WTC11 (cell line): ENCODE data around the gene C17orf78. TPM values are rescaled to one million over a fixed set of nuclear protein-coding genes. Genes with fewer than 3 reads are reported as not detected.

Experiments
- ATAC-seq: fragments of 200-7000 bp; cut with Tn5 transposase; 2 replicates; pipeline ENCODE4 v1.10.0; 2021; ENCODE audit warnings: mild to moderate bottlenecking, moderate library complexity
- CTCF ChIA-PET: fragments of 300-600 bp; sonication (Branson Sonifier 250); formaldehyde crosslinking; loops from one replicate; lab custom pipeline; 2021; ENCODE audit warnings: antibody characterized with exemption; lab: Charles Lee
- POLR2A ChIA-PET: fragments of 350-600 bp; sonication (Branson Sonifier 250); formaldehyde crosslinking; loops from one replicate; lab custom pipeline; 2021; ENCODE audit warnings: antibody characterized with exemption; lab: Charles Lee
- DNase-seq: peaks from one replicate; pipeline ENCODE4 v3.0.0; 2021; ENCODE audit warnings: low spot score
- H3K27ac Mint-ChIP-seq: 2 replicates; pipeline ENCODE4 v1.8.0; 2021; ENCODE audit warnings: mixed read lengths
- H3K27me3 Mint-ChIP-seq: 2 replicates; pipeline ENCODE4 v1.8.0; 2021; ENCODE audit warnings: low read depth, mild to moderate bottlenecking, moderate library complexity, mixed read lengths
- H3K36me3 Mint-ChIP-seq: 2 replicates; pipeline ENCODE4 v1.8.0; 2021; ENCODE audit warnings: mixed read lengths
- H3K4me1 Mint-ChIP-seq: 2 replicates; pipeline ENCODE4 v1.8.0; 2022; ENCODE audit warnings: mixed read lengths
- H3K4me3 Mint-ChIP-seq: 2 replicates; pipeline ENCODE4 v1.8.0; 2021; ENCODE audit warnings: mild to moderate bottlenecking, moderate library complexity, mixed read lengths
- H3K9me3 Mint-ChIP-seq: 2 replicates; pipeline ENCODE4 v1.8.0; 2021; ENCODE audit warnings: mixed read lengths
- ATF1 ChIP-seq: sonication (generic); formaldehyde crosslinking; IDR thresholded peaks from 2 replicates; pipeline ENCODE4 v1.8.1; 2023; ENCODE audit warnings: mild to moderate bottlenecking, moderate library complexity, missing genetic modification reagents
- CBFB ChIP-seq: sonication (generic); formaldehyde crosslinking; IDR thresholded peaks from 2 replicates; pipeline ENCODE4 v1.8.1; 2022; ENCODE audit warnings: mild to moderate bottlenecking, low read depth, missing genetic modification reagents
- CREM ChIP-seq: sonication (generic); formaldehyde crosslinking; IDR thresholded peaks from 2 replicates; pipeline ENCODE4 v1.8.1; 2022; ENCODE audit warnings: mild to moderate bottlenecking, missing genetic modification reagents, moderate library complexity
- E2F1 ChIP-seq: sonication (generic); formaldehyde crosslinking; IDR thresholded peaks from 2 replicates; pipeline ENCODE4 v1.8.0; 2022; ENCODE audit warnings: mild to moderate bottlenecking, missing genetic modification reagents
- E2F4 ChIP-seq: sonication (generic); formaldehyde crosslinking; IDR thresholded peaks from 2 replicates; pipeline ENCODE4 v1.8.1; 2022; ENCODE audit warnings: low read depth, mild to moderate bottlenecking, moderate library complexity, missing genetic modification reagents, borderline replicate concordance
- ELF4 ChIP-seq: sonication (generic); formaldehyde crosslinking; IDR thresholded peaks from 2 replicates; pipeline ENCODE4 v1.8.1; 2022; ENCODE audit warnings: low read depth, mild to moderate bottlenecking, moderate library complexity, missing genetic modification reagents
- FOXP1 ChIP-seq: sonication (generic); formaldehyde crosslinking; IDR thresholded peaks from 2 replicates; pipeline ENCODE4 v1.8.0; 2022; ENCODE audit warnings: missing genetic modification reagents, mild to moderate bottlenecking, moderate library complexity, borderline replicate concordance
- GABPB1 ChIP-seq: sonication (generic); formaldehyde crosslinking; IDR thresholded peaks from 2 replicates; pipeline ENCODE4 v1.8.1; 2023; ENCODE audit warnings: mild to moderate bottlenecking, missing genetic modification reagents
- IRF2 ChIP-seq: sonication (generic); formaldehyde crosslinking; IDR thresholded peaks from 2 replicates; pipeline ENCODE4 v1.8.0; 2022; ENCODE audit warnings: low read depth, missing genetic modification reagents, borderline replicate concordance
- JAZF1 ChIP-seq: fragments of 250-450 bp; sonication (Bioruptor Pico); IDR thresholded peaks from 2 replicates; pipeline ENCODE4 v1.9.0; 2021; ENCODE audit warnings: moderate library complexity, mild to moderate bottlenecking, inconsistent platforms
- KAT7 ChIP-seq: sonication (generic); formaldehyde crosslinking; IDR thresholded peaks from 2 replicates; pipeline ENCODE4 v1.8.1; 2023; ENCODE audit warnings: missing genetic modification reagents, mild to moderate bottlenecking, borderline replicate concordance
- MLX ChIP-seq: sonication (generic); formaldehyde crosslinking; IDR thresholded peaks from 2 replicates; pipeline ENCODE4 v1.8.1; 2023; ENCODE audit warnings: mild to moderate bottlenecking, missing genetic modification reagents, moderate library complexity
- PREB ChIP-seq: sonication (generic); formaldehyde crosslinking; IDR thresholded peaks from 2 replicates; pipeline ENCODE4 v1.8.1; 2022; ENCODE audit warnings: mild to moderate bottlenecking, missing genetic modification reagents, moderate library complexity, borderline replicate concordance
- PRRX2 ChIP-seq: fragments of 250-450 bp; sonication (Bioruptor Pico); IDR thresholded peaks from 2 replicates; pipeline ENCODE4 v1.8.0; 2021; ENCODE audit warnings: mild to moderate bottlenecking
- SMAD4 ChIP-seq: sonication (generic); formaldehyde crosslinking; IDR thresholded peaks from 2 replicates; pipeline ENCODE4 v1.8.0; 2022; ENCODE audit warnings: mild to moderate bottlenecking, missing genetic modification reagents
- SOX15 ChIP-seq: fragments of 250-450 bp; sonication (Bioruptor Pico); IDR thresholded peaks from 2 replicates; pipeline ENCODE4 v1.9.0; 2021; ENCODE audit warnings: mild to moderate bottlenecking
- SP1 ChIP-seq: sonication (generic); formaldehyde crosslinking; conservative IDR thresholded peaks from 2 replicates; pipeline ENCODE4 v1.8.1; 2022; ENCODE audit warnings: missing genetic modification reagents
- ZBTB21 ChIP-seq: sonication (generic); formaldehyde crosslinking; IDR thresholded peaks from 2 replicates; pipeline ENCODE4 v1.8.1; 2023; ENCODE audit warnings: mild to moderate bottlenecking, missing genetic modification reagents, borderline replicate concordance
- ZBTB43 ChIP-seq: sonication (generic); formaldehyde crosslinking; IDR thresholded peaks from 2 replicates; pipeline ENCODE4 v1.8.1; 2023; ENCODE audit warnings: mild to moderate bottlenecking, missing genetic modification reagents
- ZMAT4 ChIP-seq: fragments of 250-450 bp; sonication (Bioruptor Pico); IDR thresholded peaks from 2 replicates; pipeline ENCODE4 v1.9.0; 2021; ENCODE audit warnings: mild to moderate bottlenecking
- ZNF121 ChIP-seq: sonication (generic); formaldehyde crosslinking; IDR thresholded peaks from 2 replicates; pipeline ENCODE4 v1.8.0; 2023; ENCODE audit warnings: missing genetic modification reagents
- ZNF423 ChIP-seq: fragments of 250-450 bp; sonication (Bioruptor Pico); IDR thresholded peaks from 2 replicates; pipeline ENCODE4 v2.1.2; 2022; ENCODE audit warnings: mild to moderate bottlenecking, moderate library complexity
- ZNF512 ChIP-seq: sonication (generic); formaldehyde crosslinking; IDR thresholded peaks from 2 replicates; pipeline ENCODE4 v1.8.1; 2022; ENCODE audit warnings: missing genetic modification reagents, borderline replicate concordance
- total RNA-seq: library from RNA; stranded (reverse); gene quantifications from 3 replicates; pipeline ENCODE4 v1.2.3, GENCODE V29; 2021

Gene C17orf78
- total RNA-seq, 1 experiment from 2014 or later, result not detected

- ATAC-seq, result no peak
- H3K4me1 Mint-ChIP-seq, result peaks cover 4% of the 10 kb centered on the region; the same call in 1 of the 2 replicates
- no peak for TF ChIP-seq SP1 (CRISPR knock-in tag)
- no peak for TF ChIP-seq E2F4
- no peak for TF ChIP-seq E2F1 (CRISPR knock-in tag)
- no peak for TF ChIP-seq SMAD4
- no peak for TF ChIP-seq CREM (CRISPR knock-in tag)
- TF ChIP-seq, all 79 proteins: peak for 0
- no peaks in the 10 kb centered on the region for H3K9me3 Mint-ChIP-seq
- no peak for DNase-seq
- H3K36me3 Mint-ChIP-seq, result no peaks in the 10 kb centered on the region
- H3K27me3 Mint-ChIP-seq, result no peaks in the 10 kb centered on the region
- H3K27ac Mint-ChIP-seq, result no peak overlapping the region; the same call in 1 of the 2 replicates
- H3K4me3 Mint-ChIP-seq, result no peak overlapping the region
- POLR2A ChIA-PET, result no interaction called here
- CTCF ChIA-PET, result interaction anchor here (8.0 kb wide), 1 partner anchor 11 kb away, joined by 68 read pairs; no protein-coding TSS in a partner anchor
Measured at GRCh38 chr17:37384560-37385149, 8.9 kb downstream of the C17orf78 start.

- Mint-ChIP-seq H3K36me3 (no peaks in the 10 kb centered on the region), H3K9me3 (no peaks in the 10 kb centered on the region), H3K27me3 (no peaks in the 10 kb centered on the region), H3K4me1 (peaks cover 4% of the 10 kb centered on the region; the same call in 1 of the 2 replicates), H3K4me3 (no peak overlapping the region), H3K27ac (no peak overlapping the region)
- POLR2A ChIA-PET, result no interaction called here
- DNase-seq (no peak), ATAC-seq (no peak)
- CTCF ChIA-PET, result interaction anchor here (0.6 to 8.0 kb wide), 6 partner anchors 9 to 257 kb away, joined by 3 to 68 read pairs (median 4); no protein-coding TSS in a partner anchor
- no peak for TF ChIP-seq ZNF121 (CRISPR knock-in tag)
- no peak for TF ChIP-seq SOX15 (CRISPR knock-in tag)
- TF ChIP-seq GABPB1 (CRISPR knock-in tag), result no peak
- no peak for TF ChIP-seq ZNF423 (CRISPR knock-in tag)
- no peak for TF ChIP-seq ELF4 (CRISPR knock-in tag)
- TF ChIP-seq ZBTB43 (CRISPR knock-in tag), result no peak
- TF ChIP-seq PREB (CRISPR knock-in tag), result no peak
- TF ChIP-seq ATF1 (CRISPR knock-in tag), result no peak
- no peak for TF ChIP-seq ZMAT4
- TF ChIP-seq KAT7, result no peak
- no peak for TF ChIP-seq PRRX2 (CRISPR knock-in tag)
- no peak for TF ChIP-seq IRF2 (CRISPR knock-in tag)
- TF ChIP-seq ZBTB21, result no peak
- TF ChIP-seq CBFB, result no peak
- TF ChIP-seq JAZF1, result no peak
- no peak for TF ChIP-seq E2F4
- TF ChIP-seq ZNF512 (CRISPR knock-in tag), result no peak
- no peak for TF ChIP-seq FOXP1 (CRISPR knock-in tag)
- TF ChIP-seq MLX (CRISPR knock-in tag), result no peak
Measured at GRCh38 chr17:37385474-37385990, 9.7 kb downstream of the C17orf78 start.
